ENCODE results near the gene PLD2. TPM values are rescaled to one million over a fixed set of nuclear protein-coding genes. Genes with fewer than 3 reads are reported as not detected.

PLD2 gene
- total and polyA plus RNA-seq, 9 of the 15 experiments (the other 6 are each of a cell fraction or from before 2014, with no cell fraction given), result 0.20 to 7.5 (median 3.3) TPM

- H3K79me2 ChIP-seq (ENCODE audit: control insufficient read depth, insufficient read depth, low read length), result peaks cover 23% of the 10 kb centered on the region; the same call in 2 of the 3 replicates
- 98% methylated on average over 7 of the region's 9 CpGs for whole genome bisulfite sequencing (ENCODE audit: insufficient coverage, low coverage, missing lambda C conversion rate)
- no peak for FAIRE-seq
- TF ChIP-seq SMAD1 (IDR thresholded peaks at IDR 0.05; ENCODE audit: low read depth, low read length, partially characterized antibody) (no peak), RBM17 (IDR thresholded peaks at IDR 0.05; ENCODE audit: borderline replicate concordance, low read depth, low read length) (no peak), SMARCA4 (IDR thresholded peaks at IDR 0.05) (no peak), RNF219 (CRISPR knock-in tag; IDR thresholded peaks at IDR 0.05) (no peak), IFI16 (CRISPR knock-in tag; IDR thresholded peaks at IDR 0.05) (no peak), PRDM10 (IDR thresholded peaks at IDR 0.05; ENCODE audit: partially characterized antibody) (no peak), ZNF780A (CRISPR knock-in tag; IDR thresholded peaks at IDR 0.05) (no peak), KLF10 (CRISPR knock-in tag; IDR thresholded peaks at IDR 0.05) (no peak)
- TF ChIP-seq, protein P1, sequence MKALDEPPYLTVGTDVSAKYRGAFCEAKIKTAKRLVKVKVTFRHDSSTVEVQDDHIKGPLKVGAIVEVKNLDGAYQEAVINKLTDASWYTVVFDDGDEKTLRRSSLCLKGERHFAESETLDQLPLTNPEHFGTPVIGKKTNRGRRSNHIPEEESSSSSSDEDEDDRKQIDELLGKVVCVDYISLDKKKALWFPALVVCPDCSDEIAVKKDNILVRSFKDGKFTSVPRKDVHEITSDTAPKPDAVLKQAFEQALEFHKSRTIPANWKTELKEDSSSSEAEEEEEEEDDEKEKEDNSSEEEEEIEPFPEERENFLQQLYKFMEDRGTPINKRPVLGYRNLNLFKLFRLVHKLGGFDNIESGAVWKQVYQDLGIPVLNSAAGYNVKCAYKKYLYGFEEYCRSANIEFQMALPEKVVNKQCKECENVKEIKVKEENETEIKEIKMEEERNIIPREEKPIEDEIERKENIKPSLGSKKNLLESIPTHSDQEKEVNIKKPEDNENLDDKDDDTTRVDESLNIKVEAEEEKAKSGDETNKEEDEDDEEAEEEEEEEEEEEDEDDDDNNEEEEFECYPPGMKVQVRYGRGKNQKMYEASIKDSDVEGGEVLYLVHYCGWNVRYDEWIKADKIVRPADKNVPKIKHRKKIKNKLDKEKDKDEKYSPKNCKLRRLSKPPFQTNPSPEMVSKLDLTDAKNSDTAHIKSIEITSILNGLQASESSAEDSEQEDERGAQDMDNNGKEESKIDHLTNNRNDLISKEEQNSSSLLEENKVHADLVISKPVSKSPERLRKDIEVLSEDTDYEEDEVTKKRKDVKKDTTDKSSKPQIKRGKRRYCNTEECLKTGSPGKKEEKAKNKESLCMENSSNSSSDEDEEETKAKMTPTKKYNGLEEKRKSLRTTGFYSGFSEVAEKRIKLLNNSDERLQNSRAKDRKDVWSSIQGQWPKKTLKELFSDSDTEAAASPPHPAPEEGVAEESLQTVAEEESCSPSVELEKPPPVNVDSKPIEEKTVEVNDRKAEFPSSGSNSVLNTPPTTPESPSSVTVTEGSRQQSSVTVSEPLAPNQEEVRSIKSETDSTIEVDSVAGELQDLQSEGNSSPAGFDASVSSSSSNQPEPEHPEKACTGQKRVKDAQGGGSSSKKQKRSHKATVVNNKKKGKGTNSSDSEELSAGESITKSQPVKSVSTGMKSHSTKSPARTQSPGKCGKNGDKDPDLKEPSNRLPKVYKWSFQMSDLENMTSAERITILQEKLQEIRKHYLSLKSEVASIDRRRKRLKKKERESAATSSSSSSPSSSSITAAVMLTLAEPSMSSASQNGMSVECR (CRISPR knock-in tag; IDR thresholded peaks at IDR 0.05), result no peak
These were observed 53.7 kb downstream of the PLD2 start for GRCh38 chr17:4860651-4861050.

More at GRCh38 chr17:4860651-4861050, 53.7 kb downstream of the PLD2 start:
- Histone ChIP-seq H3K27me3 (ENCODE audit: control insufficient read depth in 2 of 2, insufficient read depth in 2 of 2, low read length in 2 of 2) (no peaks in the 10 kb centered on the region), H3K9me3 (replicated peaks; ENCODE audit: control insufficient read depth, insufficient read depth, low read depth, low read length) (no peaks in the 10 kb centered on the region), H3K9ac (ENCODE audit: insufficient read depth in 1 of 2, low read depth in 2 of 2, low read length in 2 of 2) (no peak overlapping the region; a peak in 1 of 4 replicates), H2AFZ (ENCODE audit: low read depth, low read length) (no peak overlapping the region), H4K20me1 (replicated peaks; ENCODE audit: control insufficient read depth, insufficient read depth, low read length) (no peaks in the 10 kb centered on the region; the same call in none of the 2 replicates), H3K9me1 (ENCODE audit: control insufficient read depth, insufficient read depth, low read length) (no peaks in the 10 kb centered on the region), H3K36me3 (ENCODE audit: control insufficient read depth, insufficient read depth, low read length) (peaks cover 26% of the 10 kb centered on the region; the same call in 2 of the 3 replicates), H3K4me1 (replicated peaks in 1 of 2; ENCODE audit: control insufficient read depth in 2 of 2, insufficient read depth in 2 of 2, low read length in 2 of 2) (peaks cover 8 to 10% of the 10 kb centered on the region in 2 experiments; a peak in 4 of 5 replicates), H3K4me3 (no peak overlapping the region), H3K4me2 (ENCODE audit: insufficient read depth, low read length) (no peak overlapping the region), H3K27ac (ENCODE audit: extremely low read depth, low read depth, low read length) (no peak overlapping the region)
- in situ Hi-C loops (cut with MboI), result no loop called here
- BruUV-seq (replicated peaks), result no TSS peak
- POLR2A ChIA-PET, result interaction anchor here (0.9 to 1.0 kb wide), 2 partner anchors 11 to 23 kb away, joined by 3 to 4 read pairs; no protein-coding TSS in a partner anchor
- ATAC-seq, result no peak
- no peak for DNase-seq (ENCODE audit: extremely low read depth in 1 of 4, low spot score in 3 of 4)
- CTCF ChIA-PET (ENCODE audit: low intra/inter-chr PET ratio), result no interaction called here
- intact Hi-C loops (cut with micrococcal nuclease), result no loop called here
